Stomach (tissue), 9 donors: Measurements from ENCODE around the gene FNDC3B. TPM values are rescaled to one million over a fixed set of nuclear protein-coding genes. Genes with fewer than 3 reads are reported as not detected.

Source experiments
- DNase-seq, 2 donors: peaks; one replicate each; pipeline versions ENCODE4 v3.0.0 to v3.0.0-alpha.2; 2013 to 2019
- H3K27ac ChIP-seq, 5 donors: fragments of 200-600 bp in 4 of 5; sonication (generic) in 4 of 5; one replicate each; pipeline ENCODE4 v1.5.1; 2013 to 2019; ENCODE audit warnings: mild to moderate bottlenecking in 1 of 5, moderate library complexity in 1 of 5
- H3K27me3 ChIP-seq, 3 donors: fragments of 200-600 bp; sonication (generic); one replicate each; pipeline ENCODE4 v1.5.1; 2017 to 2019; ENCODE audit warnings: mixed run types in 1 of 3
- H3K36me3 ChIP-seq, 4 donors: fragments of 200-600 bp; sonication (generic); 1 replicate in 3 of 4; 2 replicates in 1 of 4; pipeline ENCODE4 v1.5.1; 2016 to 2019
- H3K4me1 ChIP-seq, 4 donors: fragments of 200-600 bp; sonication (generic); one replicate each; pipeline ENCODE4 v1.5.1; 2016 to 2019
- H3K4me3 ChIP-seq, 4 donors: fragments of 200-600 bp; sonication (generic) in 3 of 4; one replicate each; pipeline ENCODE4 v1.5.1; 2016 to 2019; ENCODE audit warnings: mild to moderate bottlenecking in 1 of 4
- H3K9me3 ChIP-seq, 4 donors: fragments of 200-600 bp; sonication (generic); one replicate each; pipeline ENCODE4 v1.5.1; 2016 to 2019
- CTCF ChIP-seq, 7 experiments: fragments of 450-650 bp in 4 of 7; fragments of 200-600 bp in 3 of 7; sonication (generic) in 3 of 7; IDR thresholded peaks; one replicate each; pipeline ENCODE4 v1.5.1; 2016 to 2019; ENCODE audit warnings: antibody characterized with exemption in 7 of 7, control low read depth in 2 of 7, mild to moderate bottlenecking in 1 of 7
- EP300 ChIP-seq: sonication (generic); formaldehyde crosslinking; IDR thresholded peaks from one replicate; pipeline ENCODE4 v1.6.1; 2017; ENCODE audit warnings: antibody characterized with exemption
- POLR2A ChIP-seq, 4 donors: fragments of 450-650 bp; IDR thresholded peaks; one replicate each; pipeline ENCODE4 v1.6.1; 2016; ENCODE audit warnings: antibody characterized with exemption in 4 of 4, control low read depth in 2 of 4, mild to moderate bottlenecking in 1 of 4, moderate library complexity in 1 of 4
- POLR2AphosphoS5 ChIP-seq, 3 donors: sonication (generic); formaldehyde crosslinking; IDR thresholded peaks; one replicate each; pipeline ENCODE4 v1.6.1; 2016; ENCODE audit warnings: antibody characterized with exemption in 3 of 3
- WGBS, 5 donors: extraction: QIAGEN DNeasy Blood & Tissue Kit in 3 of 5; methylation state at CpG; one replicate each; pipeline versions ENCODE4 v1.1.5 to v1.1.7; 2013 to 2018; 5-methylcytosine and 5-hydroxymethylcytosine counted together
- intact Hi-C: fragments of 100-400 bp; cut with DNase I; formaldehyde crosslinking; loops from one replicate; pipeline ENCODE4 v1.15.1; 2023; ENCODE audit warnings: low total_unique reads
- polyA plus RNA-seq, 3 donors: library from polyadenylated mRNA; stranded (reverse); fragments of 200-250 nt; gene quantifications; one replicate each; pipeline ENCODE4 v1.2.3, GENCODE V29; 2013
- total RNA-seq, 5 donors: library from RNA; depleted of rRNA; stranded (reverse); fragments of >200 nt; gene quantifications; one replicate each; pipeline versions ENCODE4 v1.1.0 to v1.2.3, GENCODE V29; 2014 to 2016
- donor health status: healthy with polysubstance abuse.
- donor health status: Bipolar disorder and iron deficiency.
- donor health status: healthy.

Gene FNDC3B
- total and polyA plus RNA-seq, 8 donors = 6.0 to 229 (median 53.7) TPM

GRCh38 chr3:172184106-172184822 lies 144.9 kb downstream of the FNDC3B start:
- no peak overlapping the region for H3K27ac ChIP-seq
- no peak for DNase-seq
- H3K4me3 ChIP-seq = no peak overlapping the region
- TF ChIP-seq POLR2AphosphoS5 (IDR thresholded peaks at IDR 0.05) = no peak
- TF ChIP-seq POLR2A (IDR thresholded peaks at IDR 0.05) = no peak
- TF ChIP-seq CTCF (IDR thresholded peaks at IDR 0.05) = no peak
- no peak for TF ChIP-seq EP300
- 89 to 95% (median 91%) methylated on average over 3 of the region's 3 CpGs for WGBS, 5 donors
- no peaks in the 10 kb centered on the region for H3K9me3 ChIP-seq
- no peaks in the 10 kb centered on the region for H3K36me3 ChIP-seq
- intact Hi-C loops = no loop called here
- H3K27me3 ChIP-seq = no peaks in the 10 kb centered on the region
- peaks cover 13 to 39% (median 29%) of the 10 kb centered on the region in 4 donors for H3K4me1 ChIP-seq

GRCh38 chr3:172185907-172186306 lies 146.5 kb downstream of the FNDC3B start:
- H3K27ac ChIP-seq = no peak overlapping the region
- 61 to 75% (median 64%) methylated on average over 2 of the region's 2 CpGs for WGBS, 5 donors
- H3K4me1 ChIP-seq = peaks cover 6 to 29% (median 17%) of the 10 kb centered on the region in 4 donors

GRCh38 chr3:172186607-172187006 lies 147.2 kb downstream of the FNDC3B start:
- WGBS, 5 donors = 94 to 98% (median 97%) methylated on average over 4 of the region's 4 CpGs
- peaks cover 6 to 23% (median 14%) of the 10 kb centered on the region in 4 donors for H3K4me1 ChIP-seq
- no peaks in the 10 kb centered on the region for H3K27me3 ChIP-seq
- H3K27ac ChIP-seq = no peak overlapping the region
- intact Hi-C loops = no loop called here
- DNase-seq = no peak
- H3K4me3 ChIP-seq = no peak overlapping the region
- no peaks in the 10 kb centered on the region for H3K9me3 ChIP-seq
- TF ChIP-seq POLR2A (IDR thresholded peaks at IDR 0.05) = no peak
- no peaks in the 10 kb centered on the region for H3K36me3 ChIP-seq

More at GRCh38 chr3:172185907-172186306, 146.5 kb downstream of the FNDC3B start:
- H3K36me3 ChIP-seq = no peaks in the 10 kb centered on the region
- no peaks in the 10 kb centered on the region for H3K9me3 ChIP-seq
- H3K4me3 ChIP-seq = no peak overlapping the region
- DNase-seq = no peak
- TF ChIP-seq CTCF (IDR thresholded peaks at IDR 0.05) (no peak), POLR2A (IDR thresholded peaks at IDR 0.05) (no peak), POLR2AphosphoS5 (IDR thresholded peaks at IDR 0.05) (no peak), EP300 (no peak)
- H3K27me3 ChIP-seq = no peaks in the 10 kb centered on the region
- intact Hi-C loops = no loop called here

GRCh38 chr3:172187511-172187910 lies 148.1 kb downstream of the FNDC3B start:
- Histone ChIP-seq H3K9me3 (no peaks in the 10 kb centered on the region), H3K36me3 (no peaks in the 10 kb centered on the region), H3K4me3 (no peak overlapping the region), H3K27me3 (no peaks in the 10 kb centered on the region), H3K4me1 (peaks cover under 1 to 18% (median 7%) of the 10 kb centered on the region in 4 donors), H3K27ac (no peak overlapping the region)
- DNase-seq = no peak
- TF ChIP-seq CTCF (IDR thresholded peaks at IDR 0.05) (no peak), POLR2A (IDR thresholded peaks at IDR 0.05) (no peak), POLR2AphosphoS5 (IDR thresholded peaks at IDR 0.05) (no peak), EP300 (no peak)
- 88 to 98% (median 97%) methylated on average over 6 of the region's 6 CpGs for WGBS, 5 donors
- intact Hi-C loops = no loop called here

- WGBS, 5 donors = 91 to 95% (median 94%) methylated on average over 11 of the region's 11 CpGs
- Histone ChIP-seq H3K27me3 (no peaks in the 10 kb centered on the region), H3K36me3 (no peaks in the 10 kb centered on the region), H3K4me1 (peaks cover 0 to 18% (median 6%) of the 10 kb centered on the region in 4 donors), H3K4me3 (no peak overlapping the region), H3K27ac (no peak overlapping the region), H3K9me3 (no peaks in the 10 kb centered on the region)
- no peak for DNase-seq
- TF ChIP-seq CTCF (IDR thresholded peaks at IDR 0.05) (no peak), POLR2A (IDR thresholded peaks at IDR 0.05) (no peak), POLR2AphosphoS5 (IDR thresholded peaks at IDR 0.05) (no peak), EP300 (no peak)
- intact Hi-C loops = no loop called here
These were observed 149.1 kb downstream of the FNDC3B start for GRCh38 chr3:172188511-172188910.
